Neutrophil (primary cell): ENCODE measurements around the gene RNF182.

Experiments
- H3K27ac ChIP-seq: fragments of 200-600 bp; sonication (generic); 2 replicates; pipeline ENCODE4 v1.5.1; 2016; ENCODE audit warnings: mild to moderate bottlenecking, moderate library complexity
- H3K27me3 ChIP-seq: fragments of 200-600 bp; sonication (generic); 2 replicates; pipeline ENCODE4 v1.6.0; 2016; ENCODE audit warnings: mild to moderate bottlenecking
- H3K36me3 ChIP-seq: fragments of 200-600 bp; sonication (generic); 2 replicates; pipeline ENCODE4 v1.5.1; 2017
- H3K4me1 ChIP-seq, 2 experiments: fragments of 200-600 bp in 1 of 2; sonication (generic) in 1 of 2; 1 replicate in 1 of 2; 2 replicates in 1 of 2; pipeline versions ENCODE4 v1.5.1 to v1.6.1; 2013 to 2016; ENCODE audit warnings: low read depth in 1 of 2, low read length in 1 of 2, mild to moderate bottlenecking in 1 of 2, moderate library complexity in 1 of 2; ENCODE audit not compliant: control insufficient read depth in 1 of 2, insufficient read depth in 1 of 2
- H3K4me3 ChIP-seq, 2 experiments: fragments of 200-600 bp in 1 of 2; sonication (generic) in 1 of 2; 1 replicate in 1 of 2; 2 replicates in 1 of 2; pipeline ENCODE4 v1.5.1; 2013 to 2016; ENCODE audit warnings: low read depth in 1 of 2, low read length in 1 of 2, mild to moderate bottlenecking in 1 of 2, moderate library complexity in 1 of 2
- H3K9me3 ChIP-seq: fragments of 200-600 bp; sonication (generic); 2 replicates; pipeline ENCODE4 v1.5.1; 2016
- TF ChIP-seq, protein P1 (sequence below): fragments of 200-600 bp; sonication (generic); IDR thresholded peaks from 2 replicates; pipeline ENCODE4 v1.5.1; 2016; ENCODE audit warnings: antibody characterized with exemption

RNF182 gene

DNA sequence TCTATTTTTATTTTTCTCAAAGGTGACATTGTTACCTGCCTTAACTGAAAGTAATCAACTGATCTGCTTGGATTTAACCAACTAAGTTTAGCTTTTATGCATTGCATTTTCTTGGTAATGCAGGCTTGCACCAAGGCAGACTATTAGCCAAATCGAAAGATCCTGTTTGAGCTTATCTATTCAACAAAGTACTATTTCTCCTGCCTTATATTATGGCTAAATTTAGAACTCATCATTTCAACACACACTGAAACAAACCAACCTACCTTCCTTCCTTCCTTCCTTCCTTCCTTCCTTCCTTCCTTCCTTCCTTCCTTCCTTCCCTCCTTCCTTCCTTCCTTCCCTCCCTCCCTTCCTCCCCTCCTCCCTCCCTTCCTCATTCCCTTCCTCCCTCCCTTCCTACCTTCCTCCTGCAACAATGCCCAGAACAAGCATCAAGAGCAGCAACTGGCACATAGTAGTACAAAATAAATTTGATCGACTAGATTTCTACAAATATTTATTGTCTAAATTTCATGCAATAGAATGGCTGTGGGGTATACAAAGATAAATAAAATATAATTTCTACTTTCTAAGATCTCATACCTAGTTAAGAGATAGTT, 17.0 kb upstream of the RNF182 start:
- H3K27me3 ChIP-seq: peaks cover 51% of the 10 kb centered on the region
- no peak overlapping the region for H3K4me3 ChIP-seq
- no peak overlapping the region for H3K27ac ChIP-seq
- H3K36me3 ChIP-seq: no peaks in the 10 kb centered on the region
- H3K9me3 ChIP-seq: no peaks in the 10 kb centered on the region
- H3K4me1 ChIP-seq: no peaks in the 10 kb centered on the region
- TF ChIP-seq, protein P1, sequence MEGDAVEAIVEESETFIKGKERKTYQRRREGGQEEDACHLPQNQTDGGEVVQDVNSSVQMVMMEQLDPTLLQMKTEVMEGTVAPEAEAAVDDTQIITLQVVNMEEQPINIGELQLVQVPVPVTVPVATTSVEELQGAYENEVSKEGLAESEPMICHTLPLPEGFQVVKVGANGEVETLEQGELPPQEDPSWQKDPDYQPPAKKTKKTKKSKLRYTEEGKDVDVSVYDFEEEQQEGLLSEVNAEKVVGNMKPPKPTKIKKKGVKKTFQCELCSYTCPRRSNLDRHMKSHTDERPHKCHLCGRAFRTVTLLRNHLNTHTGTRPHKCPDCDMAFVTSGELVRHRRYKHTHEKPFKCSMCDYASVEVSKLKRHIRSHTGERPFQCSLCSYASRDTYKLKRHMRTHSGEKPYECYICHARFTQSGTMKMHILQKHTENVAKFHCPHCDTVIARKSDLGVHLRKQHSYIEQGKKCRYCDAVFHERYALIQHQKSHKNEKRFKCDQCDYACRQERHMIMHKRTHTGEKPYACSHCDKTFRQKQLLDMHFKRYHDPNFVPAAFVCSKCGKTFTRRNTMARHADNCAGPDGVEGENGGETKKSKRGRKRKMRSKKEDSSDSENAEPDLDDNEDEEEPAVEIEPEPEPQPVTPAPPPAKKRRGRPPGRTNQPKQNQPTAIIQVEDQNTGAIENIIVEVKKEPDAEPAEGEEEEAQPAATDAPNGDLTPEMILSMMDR: no peak

- H3K9me3 ChIP-seq: no peaks in the 10 kb centered on the region
- peaks cover 48% of the 10 kb centered on the region for H3K27me3 ChIP-seq
- H3K36me3 ChIP-seq: no peaks in the 10 kb centered on the region
- no peak overlapping the region for H3K4me3 ChIP-seq
- TF ChIP-seq, protein P1: peak; percentile 22
- H3K4me1 ChIP-seq: no peaks in the 10 kb centered on the region
- no peak overlapping the region for H3K27ac ChIP-seq
These were observed 15.8 kb upstream of the RNF182 start for GRCh38 chr6:13908955-13909381.

DNA sequence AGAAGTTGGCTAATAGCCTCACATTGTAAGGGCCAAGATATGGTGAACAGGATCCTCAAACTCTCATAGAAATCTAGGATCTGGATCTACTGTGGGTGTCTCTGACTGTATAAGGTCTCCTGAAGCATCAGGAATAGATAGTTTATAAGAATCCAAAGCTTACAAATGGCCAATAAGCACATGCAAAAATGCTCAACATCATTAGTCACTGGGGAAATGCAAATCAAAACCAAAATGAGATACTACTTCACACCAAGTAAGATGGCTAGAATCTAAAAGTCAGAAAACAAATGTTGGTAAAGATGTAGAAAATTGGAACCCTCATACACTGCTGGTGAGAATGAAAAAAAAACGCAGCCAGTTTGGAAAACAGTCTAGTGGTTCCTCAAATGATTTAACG, 14.3 kb upstream of the RNF182 start:
- no peak overlapping the region for H3K4me3 ChIP-seq
- TF ChIP-seq, protein P1: no peak
- H3K4me1 ChIP-seq: no peaks in the 10 kb centered on the region
- H3K36me3 ChIP-seq: no peaks in the 10 kb centered on the region
- H3K27ac ChIP-seq: no peak overlapping the region
- H3K27me3 ChIP-seq: peaks cover 44% of the 10 kb centered on the region
- no peaks in the 10 kb centered on the region for H3K9me3 ChIP-seq

- no peaks in the 10 kb centered on the region for H3K36me3 ChIP-seq
- TF ChIP-seq, protein P1: no peak
- peaks cover 44% of the 10 kb centered on the region for H3K27me3 ChIP-seq
- H3K9me3 ChIP-seq: no peaks in the 10 kb centered on the region
- H3K27ac ChIP-seq: no peak overlapping the region
- H3K4me1 ChIP-seq: no peaks in the 10 kb centered on the region
- no peak overlapping the region for H3K4me3 ChIP-seq
These were observed 13.4 kb upstream of the RNF182 start for GRCh38 chr6:13911337-13911736.

DNA sequence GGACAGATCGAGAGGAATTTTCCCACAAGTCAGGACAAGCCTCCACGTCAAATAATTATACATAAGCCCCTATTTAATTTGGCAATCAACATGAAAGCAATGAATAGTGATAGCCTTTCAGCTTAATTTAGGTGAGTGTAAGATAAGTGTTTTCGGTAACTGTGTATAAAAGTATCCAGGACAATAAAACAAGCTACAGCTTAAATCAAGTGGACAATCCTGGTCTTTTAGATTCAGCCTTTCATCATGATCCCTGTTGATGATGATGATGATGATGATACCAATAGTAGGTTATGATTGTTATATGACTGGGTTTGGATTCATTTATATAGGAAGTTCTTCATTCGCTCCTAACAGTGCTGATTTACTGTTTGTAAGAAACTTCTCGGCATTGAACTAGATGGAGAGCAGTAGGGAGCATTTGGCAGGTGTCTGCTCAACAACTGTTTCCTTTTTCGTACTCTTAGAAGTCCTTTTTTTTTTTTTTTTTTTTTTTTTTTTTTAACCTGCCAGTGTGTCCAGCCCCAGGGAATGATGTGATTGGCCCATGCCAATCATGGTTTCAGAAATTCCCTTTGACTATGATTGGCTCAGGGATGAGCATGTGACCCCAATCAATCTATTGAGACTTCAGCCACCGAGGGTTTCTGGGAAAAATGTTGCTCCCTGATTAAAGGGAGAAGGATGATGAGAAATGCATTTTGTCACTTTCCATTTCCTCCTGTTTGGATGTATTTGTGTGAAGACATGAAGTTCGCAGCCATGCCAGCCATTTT, 11.3 kb upstream of the RNF182 start:
- TF ChIP-seq, protein P1: no peak
- Histone ChIP-seq H3K9me3 (no peaks in the 10 kb centered on the region), H3K27ac (no peak overlapping the region), H3K4me1 (no peaks in the 10 kb centered on the region), H3K27me3 (peaks cover 38% of the 10 kb centered on the region), H3K4me3 (no peak overlapping the region), H3K36me3 (no peaks in the 10 kb centered on the region)
